Esophagus muscularis mucosa (tissue), 3 donors: ENCODE results near the gene PPL.

Experiments used
- CTCF ChIP-seq, 3 experiments: fragments of 200-600 bp in 2 of 3; fragments of 450-650 bp in 1 of 3; sonication (generic) in 2 of 3; IDR thresholded peaks; one replicate each; pipeline ENCODE4 v1.5.1; 2017 to 2019; ENCODE audit warnings: antibody characterized with exemption in 3 of 3, mild to moderate bottlenecking in 2 of 3, moderate library complexity in 1 of 3
- POLR2AphosphoS5 ChIP-seq, 2 donors: sonication (generic); formaldehyde crosslinking; IDR thresholded peaks; one replicate each; pipeline ENCODE4 v1.6.1; 2017; ENCODE audit warnings: antibody characterized with exemption in 2 of 2

GRCh38 chr16:4836727-4837126, 100.2 kb downstream of the PPL start:
- TF ChIP-seq CTCF (IDR thresholded peaks at IDR 0.05) = no peak
- no peak for TF ChIP-seq POLR2AphosphoS5 (IDR thresholded peaks at IDR 0.05)
